H1 (cell line): Measurements from ENCODE around the gene KBTBD12. TPM values are rescaled to one million over a fixed set of nuclear protein-coding genes. Genes with fewer than 3 reads are reported as not detected.

ENCODE experiments used
- CTCF ChIA-PET: fragments of 300-600 bp; sonication (Branson Sonifier 250); formaldehyde crosslinking; loops from one replicate; lab custom pipeline; 2021; ENCODE audit not compliant: partially characterized antibody; lab: Charles Lee
- POLR2A ChIA-PET: fragments of 300-600 bp; sonication (Branson Sonifier 250); formaldehyde crosslinking; loops from one replicate; lab custom pipeline; 2021; ENCODE audit warnings: inconsistent platforms; ENCODE audit not compliant: partially characterized antibody; lab: Charles Lee
- DNase-seq, 2 experiments: peaks; one replicate each; pipeline versions ENCODE4 v3.0.0 to v3.0.0-alpha.2; 2010 to 2022; ENCODE audit warnings: low spot score in 2 of 2, low read depth in 1 of 2, mixed read lengths in 1 of 2
- FAIRE-seq: peaks from 2 replicates; lab custom pipeline; 2011; peaks lifted over from hg19 to GRCh38; lab: Jason Lieb, UNC
- H2AFZ ChIP-seq: 2 replicates; pipeline ENCODE4 v1.8.1; 2012; ENCODE audit warnings: low read length, inconsistent platforms
- H2AK5ac ChIP-seq: 2 replicates; pipeline ENCODE4 v1.6.1; 2013; ENCODE audit warnings: low read depth, low read length
- H2BK120ac ChIP-seq: replicated peaks from 2 replicates; pipeline ENCODE3; 2013; ENCODE audit warnings: low read depth, low read length, inconsistent platforms
- H2BK12ac ChIP-seq: 2 replicates; pipeline ENCODE4 v1.6.1; 2013; ENCODE audit warnings: low read depth, low read length
- H2BK15ac ChIP-seq: 2 replicates; pipeline ENCODE4 v1.6.1; 2013; ENCODE audit warnings: low read length
- H2BK20ac ChIP-seq: 2 replicates; pipeline ENCODE4 v1.6.1; 2013; ENCODE audit warnings: low read length
- H2BK5ac ChIP-seq: 2 replicates; pipeline ENCODE4 v1.6.1; 2013; ENCODE audit warnings: low read depth, low read length
- H3K14ac ChIP-seq: 2 replicates; pipeline ENCODE4 v1.6.1; 2013; ENCODE audit warnings: inconsistent platforms; ENCODE audit not compliant: insufficient read length
- H3K18ac ChIP-seq: 2 replicates; pipeline ENCODE4 v1.6.1; 2013; ENCODE audit warnings: low read length; ENCODE audit errors: extremely low read depth
- H3K23ac ChIP-seq: 2 replicates; pipeline ENCODE4 v1.6.1; 2013; ENCODE audit warnings: inconsistent platforms; ENCODE audit not compliant: insufficient read length
- H3K23me2 ChIP-seq: 2 replicates; pipeline ENCODE4 v1.6.1; 2013; ENCODE audit warnings: low read depth, low read length
- H3K27ac ChIP-seq: 2 replicates; pipeline ENCODE4 v1.6.1; 2011; ENCODE audit warnings: low read depth, low read length, inconsistent platforms
- H3K27me3 ChIP-seq, 4 experiments: replicated peaks in 1 of 4; 1 replicate in 1 of 4; 2 replicates in 3 of 4; pipeline versions ENCODE4 v1.6.1 to v1.8.1; 2011 to 2013; ENCODE audit warnings: low read length in 3 of 4, mild to moderate bottlenecking in 3 of 4, inconsistent platforms in 2 of 4, mixed read lengths in 2 of 4, moderate library complexity in 1 of 4; ENCODE audit not compliant: control insufficient read depth in 3 of 4, insufficient read depth in 3 of 4; ENCODE audit errors: extremely low read depth in 1 of 4
- H3K36me3 ChIP-seq, 4 experiments: 2 replicates each; pipeline versions ENCODE4 v1.6.1 to v1.8.1; 2011 to 2013; ENCODE audit warnings: mild to moderate bottlenecking in 4 of 4, low read length in 3 of 4, moderate library complexity in 2 of 4, control low read depth in 1 of 4, inconsistent platforms in 1 of 4; ENCODE audit not compliant: insufficient read depth in 4 of 4, control insufficient read depth in 2 of 4
- H3K4ac ChIP-seq: replicated peaks from 2 replicates; pipeline ENCODE3; 2013; ENCODE audit warnings: low read length, low read depth, mixed read lengths, inconsistent platforms; ENCODE audit not compliant: insufficient read length
- H3K4me1 ChIP-seq, 4 experiments: replicated peaks in 1 of 4; 1 replicate in 1 of 4; 2 replicates in 3 of 4; pipeline versions ENCODE4 v1.6.1 to v1.8.1; 2011 to 2013; ENCODE audit warnings: low read length in 3 of 4, inconsistent platforms in 2 of 4, mixed read lengths in 1 of 4; ENCODE audit not compliant: insufficient read depth in 4 of 4, control insufficient read depth in 3 of 4
- H3K4me2 ChIP-seq, 2 experiments: 2 replicates each; pipeline versions ENCODE4 v1.6.1 to v1.8.1; 2011 to 2013; ENCODE audit warnings: low read depth in 2 of 2, low read length in 2 of 2, control low read depth in 1 of 2, inconsistent platforms in 1 of 2, mild to moderate bottlenecking in 1 of 2; ENCODE audit not compliant: insufficient read depth in 1 of 2
- H3K4me3 ChIP-seq, 4 experiments: fragments of 200-600, 300-600 bp in 1 of 4; sonication (generic), shearing (Covaris generic), sonication (Bioruptor Twin) in 1 of 4; 2 replicates each; pipeline versions ENCODE4 v1.5.1 to v1.8.1; 2011 to 2016; ENCODE audit warnings: low read length in 4 of 4, low read depth in 3 of 4, control low read depth in 2 of 4, inconsistent platforms in 2 of 4, mild to moderate bottlenecking in 2 of 4, mixed read lengths in 1 of 4, moderate library complexity in 1 of 4; ENCODE audit not compliant: insufficient read depth in 2 of 4; ENCODE audit errors: extremely low read depth in 1 of 4
- H3K56ac ChIP-seq: replicated peaks from 2 replicates; pipeline ENCODE3; 2013; ENCODE audit warnings: low read depth, mild to moderate bottlenecking, mixed read lengths, low read length, inconsistent platforms; ENCODE audit not compliant: insufficient read length
- H3K79me1 ChIP-seq: 2 replicates; pipeline ENCODE4 v1.6.1; 2013; ENCODE audit warnings: low read depth, low read length, control low read depth
- H3K79me2 ChIP-seq, 2 experiments: 2 replicates each; pipeline versions ENCODE4 v1.6.1 to v1.8.1; 2012 to 2013; ENCODE audit warnings: low read length in 2 of 2, mild to moderate bottlenecking in 2 of 2, inconsistent platforms in 1 of 2; ENCODE audit not compliant: insufficient read depth in 2 of 2, control insufficient read depth in 1 of 2
- H3K9ac ChIP-seq, 4 experiments: replicated peaks in 1 of 4; 1 replicate in 1 of 4; 2 replicates in 3 of 4; pipeline versions ENCODE4 v1.6.1 to v1.8.1; 2011 to 2013; ENCODE audit warnings: low read depth in 3 of 4, low read length in 3 of 4, control low read depth in 2 of 4, mild to moderate bottlenecking in 2 of 4, moderate library complexity in 2 of 4, inconsistent platforms in 1 of 4; ENCODE audit errors: extremely low read depth in 1 of 4
- H3K9me3 ChIP-seq, 2 experiments: 2 replicates each; pipeline versions ENCODE4 v1.6.1 to v1.8.1; 2012 to 2013; ENCODE audit warnings: mild to moderate bottlenecking in 2 of 2, moderate library complexity in 2 of 2, control low read depth in 1 of 2, inconsistent platforms in 1 of 2, low read depth in 1 of 2, low read length in 1 of 2, mixed read lengths in 1 of 2; ENCODE audit not compliant: insufficient read depth in 2 of 2
- H4K20me1 ChIP-seq, 2 experiments: replicated peaks in 1 of 2; 2 replicates each; pipeline versions ENCODE3 to v1.8.1; 2011 to 2013; ENCODE audit warnings: inconsistent platforms in 2 of 2, low read length in 2 of 2, mild to moderate bottlenecking in 1 of 2; ENCODE audit not compliant: insufficient read depth in 2 of 2, control insufficient read depth in 1 of 2
- H4K5ac ChIP-seq: 2 replicates; pipeline ENCODE4 v1.6.1; 2013; ENCODE audit warnings: low read length, low read depth, mixed read lengths, inconsistent platforms; ENCODE audit not compliant: insufficient read length
- H4K8ac ChIP-seq: 2 replicates; pipeline ENCODE4 v1.8.0; 2013; ENCODE audit warnings: mild to moderate bottlenecking, moderate library complexity, low read length, inconsistent platforms; ENCODE audit not compliant: insufficient read depth; ENCODE audit errors: extremely low read depth
- H4K91ac ChIP-seq: replicated peaks from 2 replicates; pipeline ENCODE3; 2013; ENCODE audit warnings: low read length, mixed read lengths, inconsistent platforms; ENCODE audit not compliant: insufficient read length
- BRCA1 ChIP-seq: IDR thresholded peaks from 2 replicates; pipeline ENCODE4 v1.6.1; 2012; ENCODE audit warnings: low read depth, low read length, improper control_type of control experiment
- CREB1 ChIP-seq: IDR thresholded peaks from 2 replicates; pipeline ENCODE4 v1.6.1; 2012; ENCODE audit warnings: inconsistent platforms
- CTCF ChIP-seq, 3 experiments: IDR thresholded peaks; 1 replicate in 2 of 3; 2 replicates in 1 of 3; pipeline versions ENCODE4 v1.5.1 to v1.6.1; 2011; ENCODE audit warnings: low read length in 3 of 3, mild to moderate bottlenecking in 3 of 3, inconsistent platforms in 2 of 3, low read depth in 1 of 3, moderate library complexity in 1 of 3; ENCODE audit not compliant: insufficient read depth in 1 of 3; ENCODE audit errors: control extremely low read depth in 1 of 3
- HDAC6 ChIP-seq: IDR thresholded peaks from one replicate; pipeline ENCODE4 v1.7.1; 2012; ENCODE audit warnings: low read depth, mild to moderate bottlenecking, inconsistent platforms, low read length, moderate library complexity
- KDM1A ChIP-seq: fragments of 200-600, 300-600 bp; sonication (generic); IDR thresholded peaks from 2 replicates; pipeline ENCODE4 v1.7.1; 2016; ENCODE audit warnings: mild to moderate bottlenecking, low read length, borderline replicate concordance
- POLR2A ChIP-seq, 2 experiments: IDR thresholded peaks; 1 replicate in 1 of 2; 2 replicates in 1 of 2; pipeline ENCODE4 v1.6.1; 2011; ENCODE audit warnings: low read depth in 2 of 2, low read length in 2 of 2, mild to moderate bottlenecking in 2 of 2; ENCODE audit errors: control extremely low read depth in 1 of 2
- POU5F1 ChIP-seq: IDR thresholded peaks from 2 replicates; pipeline ENCODE4 v1.6.1; 2011; ENCODE audit warnings: low read depth, mild to moderate bottlenecking, low read length, moderate library complexity
- SP1 ChIP-seq: IDR thresholded peaks from 2 replicates; pipeline ENCODE4 v1.6.1; 2011; ENCODE audit warnings: low read depth, low read length
- SRF ChIP-seq: IDR thresholded peaks from 2 replicates; pipeline ENCODE4 v1.6.1; 2011; ENCODE audit warnings: mild to moderate bottlenecking, low read depth, low read length, moderate library complexity
- TAF7 ChIP-seq: optimal IDR thresholded peaks from 2 replicates; pipeline ENCODE3; 2011; ENCODE audit warnings: low read depth, mild to moderate bottlenecking, inconsistent platforms, low read length, moderate library complexity, borderline replicate concordance
- TEAD4 ChIP-seq: IDR thresholded peaks from 2 replicates; pipeline ENCODE4 v1.6.1; 2012; ENCODE audit warnings: low read depth, low read length, inconsistent platforms, mixed read lengths
- USF2 ChIP-seq: IDR thresholded peaks from 2 replicates; pipeline ENCODE4 v1.6.1; 2011; ENCODE audit warnings: low read length, improper control_type of control experiment
- WGBS, 2 experiments: shearing (Covaris generic) in 1 of 2; methylation state at CpG; one replicate each; pipeline versions ENCODE4 v1.1.6 to v1.1.7; 2013 to 2015; ENCODE audit warnings: low lambda C conversion rate in 2 of 2, mixed read lengths in 2 of 2, inconsistent platforms in 1 of 2, low coverage in 1 of 2, missing lambda C conversion rate in 1 of 2; ENCODE audit not compliant: insufficient replicate concordance in 2 of 2, insufficient coverage in 1 of 2, insufficient read length in 1 of 2; ENCODE audit errors: extremely low coverage in 1 of 2, missing lambda C conversion rate in 1 of 2; 5-methylcytosine and 5-hydroxymethylcytosine counted together
- polyA plus RNA-seq, 7 experiments: library from polyadenylated mRNA; depleted of rRNA in 3 of 7; stranded (reverse) in 5 of 7; unstranded in 2 of 7; fragments of >200 nt in 5 of 7; fragments of 200-250 nt in 2 of 7; gene quantifications; 1 replicate in 5 of 7; 2 replicates in 1 of 7; 4 replicates in 1 of 7; pipeline versions ENCODE4 v1.2.1 to v1.2.3, GENCODE V29; 2011 to 2013; ENCODE audit warnings: missing spikeins in 2 of 7, mixed read lengths in 2 of 7
- total RNA-seq: library from RNA; stranded (reverse); fragmentation: NEBNext Ultra II Directional; extraction: Animal tissue kit (Norgen Biotek cat#: 25700); gene quantifications from 2 replicates; pipeline ENCODE4 v1.2.1, GENCODE V29; 2021

Gene KBTBD12
- total and polyA plus RNA-seq, 2 of the 8 experiments (the other 6 are each of a cell fraction or from before 2014, with no cell fraction given): 0.33 to 0.63 TPM

- POLR2A ChIA-PET: interaction anchor here (0.6 to 0.7 kb wide), 2 partner anchors 142 to 280 kb away, joined by 3 read pairs; partner anchors contain the start of gene PODXL2
- Histone ChIP-seq H3K18ac (no peak overlapping the region), H3K23ac (no peak overlapping the region)
- TF ChIP-seq BRCA1 (no peak), USF2 (no peak), HDAC6 (no peak), TAF7 (no peak), TEAD4 (no peak), POU5F1 (no peak), POLR2A (IDR thresholded peaks at IDR 0.05; ENCODE audit: control extremely low read depth in 1 of 2, low read depth in 2 of 2, low read length in 2 of 2) (no peak), SP1 (no peak), CTCF (IDR thresholded peaks at IDR 0.05; ENCODE audit: control extremely low read depth in 1 of 3, insufficient read depth in 1 of 3, low read depth in 1 of 3, low read length in 3 of 3) (no peak), SRF (no peak), KDM1A (no peak), CREB1 (no peak)
Observed at GRCh38 chr3:127909646-127910045, 5.4 kb upstream of the KBTBD12 start.

More at GRCh38 chr3:127909646-127910045, 5.4 kb upstream of the KBTBD12 start:
- H3K4me2 ChIP-seq: no peak overlapping the region
- H4K8ac ChIP-seq: no peak overlapping the region
- H3K56ac ChIP-seq: no peak overlapping the region
- H3K79me2 ChIP-seq: no peaks in the 10 kb centered on the region
- CTCF ChIA-PET: interaction anchor here (0.7 to 1.5 kb wide), 5 partner anchors 17 to 218 kb away, joined by 3 to 4 read pairs (median 4); no protein-coding TSS in a partner anchor
- peaks cover 6 to 10% (median 8%) of the 10 kb centered on the region in 4 experiments; a peak in 6 of 7 replicates for H3K27me3 ChIP-seq
- H3K36me3 ChIP-seq: no peaks in the 10 kb centered on the region
- no peaks in the 10 kb centered on the region for H3K79me1 ChIP-seq
- no peak for FAIRE-seq
- H2BK5ac ChIP-seq: no peak overlapping the region
- peaks cover 5 to 9% of the 10 kb centered on the region in 2 experiments; a peak in 3 of 4 replicates for H3K9me3 ChIP-seq
- H3K9ac ChIP-seq: no peak overlapping the region
- H2AK5ac ChIP-seq: no peak overlapping the region
- H3K4ac ChIP-seq: no peak overlapping the region
- no peak overlapping the region for H3K27ac ChIP-seq
- no peak overlapping the region for H2AFZ ChIP-seq
- no peaks in the 10 kb centered on the region for H4K20me1 ChIP-seq
- DNase-seq: no peak
- no peaks in the 10 kb centered on the region for H3K23me2 ChIP-seq
- no peaks in the 10 kb centered on the region for H3K4me1 ChIP-seq
- H2BK15ac ChIP-seq: no peak overlapping the region
- H4K91ac ChIP-seq: no peak overlapping the region
- H2BK12ac ChIP-seq: no peak overlapping the region
- H4K5ac ChIP-seq: no peak overlapping the region
- no peak overlapping the region for H2BK20ac ChIP-seq
- H3K14ac ChIP-seq: no peak overlapping the region
- H2BK120ac ChIP-seq: no peak overlapping the region
- no peak overlapping the region for H3K4me3 ChIP-seq
- WGBS, 2 experiments: 87% methylated on average over 4 of the region's 4 CpGs; no CpG with 5 or more reads in 1 of the 2 experiments
